A673 (cell line): ENCODE results near the gene CPAMD8.

Experiments used
- EZH2 ChIP-seq: fragments of 200-600 bp; sonication (generic); IDR thresholded peaks from 2 replicates; pipeline ENCODE4 v1.6.1; 2017; ENCODE audit warnings: borderline replicate concordance, low read depth, mild to moderate bottlenecking, mixed read lengths, antibody characterized with exemption, low read length; ENCODE audit not compliant: poor library complexity, severe bottlenecking
- TF ChIP-seq, protein P1 (sequence below): fragments of 300-800, 200-600 bp; sonication (generic); conservative IDR thresholded peaks from 2 replicates; pipeline ENCODE4 v1.5.1; 2017; ENCODE audit warnings: low read depth, mild to moderate bottlenecking, antibody characterized with exemption, low read length, moderate library complexity, mixed read lengths

DNA sequence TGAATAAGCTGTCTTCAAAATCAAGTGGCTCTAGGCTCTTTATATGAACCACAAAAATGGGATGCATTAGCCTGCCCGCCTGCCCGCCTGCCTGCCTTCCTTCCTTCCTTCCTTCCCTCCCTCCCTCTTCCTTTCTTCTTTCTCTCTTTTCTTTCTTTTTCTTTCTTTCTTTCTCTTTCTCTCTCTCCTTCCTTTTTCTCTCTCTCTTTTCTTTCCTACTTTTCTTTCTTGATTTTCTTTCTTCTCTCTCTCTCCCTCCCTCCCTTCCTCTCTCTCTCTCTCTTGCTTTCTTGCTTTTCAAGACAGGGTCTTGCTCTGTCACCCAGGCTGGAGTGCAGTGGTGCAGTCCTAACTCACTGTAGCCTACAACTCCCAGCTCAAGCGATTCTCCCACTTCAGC lies 110.9 kb downstream of the CPAMD8 start:
- TF ChIP-seq, protein P1, sequence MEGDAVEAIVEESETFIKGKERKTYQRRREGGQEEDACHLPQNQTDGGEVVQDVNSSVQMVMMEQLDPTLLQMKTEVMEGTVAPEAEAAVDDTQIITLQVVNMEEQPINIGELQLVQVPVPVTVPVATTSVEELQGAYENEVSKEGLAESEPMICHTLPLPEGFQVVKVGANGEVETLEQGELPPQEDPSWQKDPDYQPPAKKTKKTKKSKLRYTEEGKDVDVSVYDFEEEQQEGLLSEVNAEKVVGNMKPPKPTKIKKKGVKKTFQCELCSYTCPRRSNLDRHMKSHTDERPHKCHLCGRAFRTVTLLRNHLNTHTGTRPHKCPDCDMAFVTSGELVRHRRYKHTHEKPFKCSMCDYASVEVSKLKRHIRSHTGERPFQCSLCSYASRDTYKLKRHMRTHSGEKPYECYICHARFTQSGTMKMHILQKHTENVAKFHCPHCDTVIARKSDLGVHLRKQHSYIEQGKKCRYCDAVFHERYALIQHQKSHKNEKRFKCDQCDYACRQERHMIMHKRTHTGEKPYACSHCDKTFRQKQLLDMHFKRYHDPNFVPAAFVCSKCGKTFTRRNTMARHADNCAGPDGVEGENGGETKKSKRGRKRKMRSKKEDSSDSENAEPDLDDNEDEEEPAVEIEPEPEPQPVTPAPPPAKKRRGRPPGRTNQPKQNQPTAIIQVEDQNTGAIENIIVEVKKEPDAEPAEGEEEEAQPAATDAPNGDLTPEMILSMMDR: no peak
- no peak for TF ChIP-seq EZH2
